ENCODE data around the gene CDK6.
"Not testable (repeated sequence)": the region's sequence is repeated elsewhere in the genome, so short reads cannot be mapped to it uniquely, and the experiment has no call there.

CDK6 gene

DNA sequence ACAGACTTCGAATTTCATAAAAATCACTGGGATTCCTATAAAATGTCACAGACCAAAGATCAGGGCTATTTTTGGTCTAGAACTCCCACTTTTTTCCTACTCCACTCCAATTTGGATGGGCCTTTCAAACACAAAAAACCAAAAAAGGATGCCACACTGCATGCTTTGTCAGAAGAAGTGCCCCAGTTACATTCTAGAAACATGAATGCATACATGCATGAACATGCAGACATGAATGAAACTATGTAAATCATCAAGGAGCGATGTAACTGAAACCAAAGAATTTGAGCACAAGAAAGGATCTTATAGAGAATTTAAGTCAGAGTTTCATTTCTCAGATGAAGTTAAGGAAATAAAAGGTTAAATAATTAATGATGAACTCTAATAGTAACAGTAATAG is 214.3 kb downstream of the CDK6 start:
- no peak for DNase-seq (ENCODE audit: low read depth)

DNA sequence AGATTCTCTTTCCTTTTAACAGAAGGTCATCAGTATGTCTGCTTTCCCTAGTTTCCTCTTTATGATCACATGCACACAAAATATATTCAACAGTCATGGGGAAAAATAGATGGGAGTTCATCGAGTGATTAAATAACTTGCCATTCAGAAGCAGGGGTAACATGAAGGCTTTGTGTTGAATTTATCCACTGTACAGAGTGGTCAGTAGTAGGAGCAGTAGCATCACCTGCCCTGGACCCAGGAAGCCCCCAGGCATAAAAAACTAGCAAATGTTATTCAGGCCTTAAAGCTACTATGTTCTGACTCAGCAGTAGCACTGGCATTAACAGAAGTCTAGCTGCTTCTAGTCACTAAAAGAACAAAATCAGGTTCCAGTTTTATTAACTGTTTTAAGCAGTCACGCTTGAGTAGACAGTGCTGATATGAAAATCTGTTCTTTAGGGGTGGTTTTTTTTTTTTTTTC is 214.8 kb downstream of the CDK6 start:
- DNase-seq (ENCODE audit: low read depth): no peak

DNA sequence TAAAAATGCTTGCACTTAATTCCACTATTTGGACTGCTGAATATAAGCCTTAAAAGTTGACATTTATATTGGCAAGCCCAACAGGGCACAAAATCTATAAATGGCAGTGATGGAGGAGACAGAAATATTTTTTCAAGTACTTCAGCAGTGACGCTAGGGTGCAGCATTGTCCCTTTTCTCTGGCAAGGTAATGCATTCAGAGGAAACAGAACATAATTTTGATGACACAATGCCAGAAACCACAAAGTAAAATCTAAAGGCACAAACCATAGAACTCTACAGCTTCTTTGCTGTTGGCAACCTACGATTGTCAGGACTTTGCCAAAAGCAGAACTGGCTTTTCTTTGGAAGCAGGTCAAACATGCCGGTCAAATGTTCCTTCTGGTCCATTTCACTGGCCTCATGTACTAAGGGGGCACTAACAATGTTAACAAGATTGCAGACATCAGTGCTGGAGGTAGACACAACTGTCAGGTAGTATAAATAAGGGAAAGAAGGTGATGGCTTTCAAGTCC is 215.3 kb downstream of the CDK6 start:
- DNase-seq (ENCODE audit: low read depth): peak; percentile 65

DNA sequence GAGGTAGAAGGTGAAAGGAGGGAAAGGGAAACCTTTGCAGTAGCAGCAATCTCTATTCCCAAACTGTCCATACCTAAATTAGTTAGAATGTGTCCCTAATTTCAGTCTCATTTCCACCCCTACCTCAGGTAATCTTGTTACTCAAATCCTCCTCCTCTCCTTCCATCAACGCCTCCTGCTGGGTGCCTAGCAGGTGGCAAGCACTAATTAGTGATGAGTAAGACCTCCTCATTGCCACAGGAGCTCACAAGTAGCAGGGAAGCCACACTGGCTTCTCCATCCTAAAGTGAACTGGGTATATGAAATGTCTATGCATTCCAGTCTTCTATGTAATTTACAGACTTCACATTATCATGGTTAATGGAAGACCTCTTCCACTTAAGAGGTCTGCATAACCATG is 220.5 kb downstream of the CDK6 start:
- no peak for DNase-seq (ENCODE audit: low read depth)

GRCh38 chr7:92614660-92615174 is 221.7 kb downstream of the CDK6 start:
- no peak for DNase-seq (ENCODE audit: low read depth)

- no peak for DNase-seq (ENCODE audit: low read depth)
Measured at GRCh38 chr7:92613720-92614119, 222.7 kb downstream of the CDK6 start.

DNA sequence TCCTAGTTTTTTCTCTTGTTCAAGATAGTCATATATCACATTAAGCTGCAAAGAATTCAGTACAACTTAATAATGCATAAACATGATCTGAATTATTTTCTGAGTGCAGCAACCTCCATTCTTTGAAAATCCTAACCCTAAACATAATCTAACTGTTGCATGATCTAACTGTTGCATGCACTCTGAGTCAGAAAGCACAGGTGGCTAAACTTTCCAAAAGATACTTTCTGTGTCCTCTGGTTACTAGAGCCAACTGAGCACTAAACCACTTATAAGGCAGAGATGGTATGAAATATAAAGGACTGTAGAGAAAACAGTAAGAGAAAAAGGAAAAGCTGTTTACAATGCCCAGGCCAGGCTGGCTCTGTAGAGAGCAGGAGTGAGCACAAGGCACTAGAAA is 223.2 kb downstream of the CDK6 start:
- DNase-seq (ENCODE audit: low read depth): no peak

DNA sequence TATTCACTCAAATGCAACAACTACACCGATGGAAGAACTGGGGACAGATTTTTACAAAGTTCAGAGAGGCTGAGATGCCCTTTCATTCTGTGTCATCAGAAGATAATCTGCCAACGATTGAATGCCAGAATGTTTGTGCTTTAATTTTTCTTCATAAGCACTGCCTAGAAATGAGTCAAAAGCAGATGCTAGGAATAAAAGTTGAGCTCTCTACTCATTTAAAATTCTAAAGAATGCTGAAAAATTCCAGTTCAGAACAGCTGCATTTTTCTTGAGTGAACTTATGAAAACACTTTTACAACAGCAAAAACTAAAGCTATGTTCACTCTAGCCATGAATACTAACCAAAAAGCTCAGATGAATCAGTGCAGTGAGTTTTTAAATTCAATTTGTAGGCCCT is 223.9 kb downstream of the CDK6 start:
- DNase-seq (ENCODE audit: low read depth): no peak

- DNase-seq (ENCODE audit: low read depth): no peak
Measured at GRCh38 chr7:92611735-92612134, 224.6 kb downstream of the CDK6 start.

- DNase-seq (ENCODE audit: low read depth): no peak
Measured at GRCh38 chr7:92609921-92610518, 226.4 kb downstream of the CDK6 start.

GRCh38 chr7:92608380-92609322 is 227.7 kb downstream of the CDK6 start:
- DNase-seq (ENCODE audit: low read depth): no peak

DNA sequence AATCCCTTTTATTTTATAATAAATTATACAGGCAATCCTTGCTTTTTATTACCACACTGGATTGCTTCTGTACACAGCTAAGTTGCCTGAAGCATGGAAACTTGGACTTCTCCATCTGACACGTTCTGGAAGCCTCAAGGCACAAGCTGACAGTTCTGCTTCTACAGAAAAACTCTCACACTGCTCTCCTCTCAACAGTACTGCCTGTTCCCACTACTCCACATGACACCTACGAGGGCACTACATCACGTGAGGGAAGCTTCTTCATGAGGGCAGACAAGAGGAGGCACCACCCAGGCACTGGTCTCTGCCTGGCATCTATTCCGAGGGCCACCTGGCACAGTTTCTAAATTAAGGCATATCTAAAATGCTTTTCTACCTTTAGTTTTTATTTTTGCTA is 229.4 kb downstream of the CDK6 start:
- DNase-seq (ENCODE audit: low read depth): no peak

GRCh38 chr7:92604517-92604916 is 231.9 kb downstream of the CDK6 start:
- DNase-seq (ENCODE audit: low read depth): not testable (repeated sequence)

DNA sequence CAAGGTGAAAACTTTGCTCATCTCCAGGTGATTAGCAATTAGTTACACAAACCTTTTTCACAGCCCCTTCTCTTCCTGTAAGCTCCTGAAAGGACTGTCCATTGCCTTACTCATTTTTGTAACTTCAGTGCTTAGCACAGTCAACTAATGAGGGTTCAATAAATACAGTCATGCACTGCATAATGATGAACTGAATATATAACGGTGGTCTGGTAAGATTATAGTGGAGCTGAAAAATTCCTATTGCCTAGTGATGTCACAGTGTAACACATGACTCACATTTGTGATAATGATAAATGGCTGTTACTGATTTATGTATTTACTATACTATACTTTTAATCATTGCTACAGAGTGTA is 233.3 kb downstream of the CDK6 start:
- no peak for DNase-seq (ENCODE audit: low read depth)

DNA sequence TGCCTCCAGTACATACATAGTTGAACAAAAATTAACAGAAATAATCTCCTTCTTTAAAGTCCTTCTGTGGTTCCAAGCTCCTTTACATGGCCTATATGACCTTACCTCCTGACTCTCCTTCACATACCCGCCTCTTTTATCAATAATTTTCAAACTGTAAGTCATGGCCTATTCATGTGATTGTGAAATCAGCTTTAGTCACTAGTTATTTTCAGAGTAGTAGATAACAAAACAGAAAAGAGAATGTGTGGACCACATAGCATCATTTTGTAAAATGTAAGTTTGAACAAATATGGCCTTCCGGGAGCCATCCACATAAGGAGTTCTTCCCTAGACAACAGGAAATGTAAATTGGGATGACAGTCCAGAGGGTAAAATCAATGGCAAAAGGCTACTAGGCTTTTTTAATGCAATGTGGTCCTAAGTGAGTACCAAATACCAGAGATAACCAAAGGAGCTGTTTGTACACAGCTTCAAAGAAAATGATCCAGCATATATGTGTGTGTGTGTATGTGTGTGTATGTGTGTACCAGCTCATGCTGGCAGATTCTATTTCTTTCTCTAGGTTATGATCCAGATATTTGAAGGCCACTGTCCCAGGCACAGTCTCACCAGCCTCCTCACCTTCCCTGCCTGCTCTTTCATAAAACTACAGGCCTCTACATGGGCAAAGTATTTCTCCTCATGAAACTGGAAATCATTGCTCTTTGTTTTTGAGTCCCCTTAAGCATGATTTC is 233.9 kb downstream of the CDK6 start:
- DNase-seq (ENCODE audit: low read depth): no peak

GRCh38 chr7:92598310-92598981 is 237.9 kb downstream of the CDK6 start:
- no peak for DNase-seq (ENCODE audit: low read depth)

DNA sequence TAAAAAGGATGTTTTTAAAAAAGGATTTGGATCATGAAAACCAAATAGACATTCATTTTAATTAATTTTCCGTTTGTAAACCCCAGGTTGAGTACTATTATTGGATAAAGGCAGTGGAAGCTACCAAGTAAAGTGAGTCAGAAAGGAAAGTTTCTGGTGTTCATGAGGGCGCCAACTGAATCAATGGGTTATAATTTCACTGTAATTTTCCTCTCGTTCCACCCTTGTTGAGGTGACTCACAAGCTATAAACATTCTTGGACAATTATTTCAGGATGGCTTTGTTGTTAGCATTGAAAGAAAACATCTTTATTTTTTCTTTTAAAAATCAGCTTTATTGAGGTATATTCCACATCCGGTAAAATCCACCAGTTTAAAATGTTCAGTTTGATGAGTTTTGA is 241.1 kb downstream of the CDK6 start:
- DNase-seq (ENCODE audit: low read depth): no peak

DNA sequence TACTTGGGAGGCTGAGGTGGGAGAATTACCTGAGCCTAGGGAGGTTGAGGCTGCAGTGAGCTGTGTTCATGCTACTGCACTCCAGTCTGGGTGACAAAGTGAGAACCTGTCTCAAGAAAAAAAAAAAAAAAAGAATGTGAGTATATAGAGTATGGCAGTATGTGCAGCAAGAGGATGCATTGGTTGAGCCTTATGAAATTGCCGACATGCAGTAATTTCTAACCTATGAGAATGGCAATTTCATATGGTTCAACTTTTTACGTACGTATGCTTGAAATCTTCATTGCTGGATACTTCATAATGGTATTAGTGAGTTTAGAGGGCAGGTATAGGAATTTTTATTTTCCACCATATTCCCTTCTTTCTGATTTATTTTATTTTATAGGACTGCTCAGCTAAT is 241.6 kb downstream of the CDK6 start:
- no peak for DNase-seq (ENCODE audit: low read depth)

DNA sequence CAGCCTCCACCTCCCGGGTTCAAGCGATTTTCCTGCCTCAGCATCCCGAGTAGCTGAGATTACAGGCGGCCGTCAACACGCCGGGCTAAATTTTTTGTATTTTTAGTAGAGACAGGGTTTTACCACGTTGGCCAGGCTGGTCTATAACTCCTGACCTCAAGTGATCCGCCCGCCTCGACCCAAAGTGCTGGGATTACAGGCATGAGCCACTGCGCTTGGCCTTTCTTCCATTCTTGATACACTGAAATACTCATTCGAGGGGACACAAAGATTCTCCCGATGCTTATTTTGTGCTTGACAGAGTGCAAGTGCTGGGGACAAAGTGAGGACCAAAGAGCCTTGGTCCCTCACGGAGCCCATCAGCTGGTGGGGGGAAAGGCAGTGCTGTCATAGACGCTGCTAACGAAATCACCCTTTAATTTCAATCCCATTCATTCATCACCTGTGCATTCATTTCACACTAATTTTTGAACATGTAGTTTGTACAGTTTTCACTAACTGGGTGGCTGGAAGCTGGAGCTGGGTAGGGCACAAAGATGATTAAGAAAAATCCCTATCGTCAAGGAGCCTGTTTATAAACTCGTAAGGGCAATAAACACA is 245.6 kb downstream of the CDK6 start:
- no peak for DNase-seq (ENCODE audit: low read depth)

DNA sequence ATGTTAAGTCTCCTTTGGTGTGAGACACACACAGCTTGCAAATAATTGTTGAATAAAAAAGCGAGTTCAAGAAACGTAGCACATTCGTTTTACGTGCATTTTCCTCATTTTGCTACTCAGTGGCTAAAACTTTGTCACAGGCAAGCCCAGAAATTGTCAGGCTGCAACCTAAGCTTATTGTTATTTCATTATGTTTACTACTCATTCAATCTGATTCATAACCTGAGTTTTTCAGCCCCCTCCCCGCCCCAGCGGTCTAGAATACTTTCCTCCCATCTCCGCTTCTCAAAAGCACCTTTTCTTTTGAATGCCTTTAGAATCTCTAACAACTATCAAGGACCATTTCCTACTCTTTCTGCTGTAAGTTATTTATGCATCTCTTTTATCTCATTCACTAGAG is 247.3 kb downstream of the CDK6 start:
- DNase-seq (ENCODE audit: low read depth): no peak

GRCh38 chr7:92588561-92588960 is 247.8 kb downstream of the CDK6 start:
- DNase-seq (ENCODE audit: low read depth): no peak
